ENCODE data around the gene EMILIN1.

The EMILIN1 gene

GRCh38 chr2:27127883-27128667 lies 49.7 kb downstream of the EMILIN1 start:
- no peak for DNase-seq

DNA sequence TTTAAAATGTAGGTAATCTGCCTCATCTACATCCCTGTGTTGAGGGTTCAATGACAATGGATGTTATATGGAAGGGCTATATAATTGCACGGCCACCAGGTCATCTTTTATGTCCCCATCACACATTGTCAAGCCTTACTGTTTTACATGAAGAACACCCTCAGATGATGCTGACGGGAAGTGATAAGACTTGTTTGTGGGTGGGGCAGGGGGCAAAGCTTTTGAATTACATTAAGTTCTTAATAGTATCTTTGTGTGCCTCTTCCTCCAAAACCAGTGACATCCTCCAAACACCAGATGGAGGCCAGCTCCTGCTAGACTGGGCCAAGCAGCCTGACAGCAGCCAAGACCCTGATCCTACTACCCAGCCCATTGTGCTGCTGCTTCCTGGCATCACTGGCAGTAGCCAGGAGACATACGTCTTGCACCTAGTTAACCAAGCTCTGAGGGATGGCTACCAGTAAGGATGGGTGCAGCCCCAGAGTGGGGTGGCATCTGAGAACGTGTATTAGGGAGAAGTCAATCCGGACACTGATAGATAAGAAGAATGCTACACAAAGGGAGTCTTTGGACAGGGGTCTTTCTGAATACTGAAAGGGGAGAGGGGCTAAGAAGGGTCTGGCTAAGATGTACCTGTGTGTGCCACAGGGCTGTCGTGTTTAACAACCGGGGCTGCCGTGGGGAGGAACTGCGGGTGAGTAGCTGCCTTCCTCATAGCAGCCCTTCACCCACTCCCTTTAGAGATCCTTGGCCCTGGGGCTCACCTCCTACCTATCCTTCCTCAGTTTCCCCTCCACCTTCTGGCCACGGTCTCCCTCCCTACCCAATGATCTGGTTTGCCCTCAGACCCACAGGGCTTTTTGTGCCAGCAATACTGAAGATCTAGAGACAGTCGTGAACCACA lies 50.5 kb downstream of the EMILIN1 start:
- DNase-seq: no peak

DNA sequence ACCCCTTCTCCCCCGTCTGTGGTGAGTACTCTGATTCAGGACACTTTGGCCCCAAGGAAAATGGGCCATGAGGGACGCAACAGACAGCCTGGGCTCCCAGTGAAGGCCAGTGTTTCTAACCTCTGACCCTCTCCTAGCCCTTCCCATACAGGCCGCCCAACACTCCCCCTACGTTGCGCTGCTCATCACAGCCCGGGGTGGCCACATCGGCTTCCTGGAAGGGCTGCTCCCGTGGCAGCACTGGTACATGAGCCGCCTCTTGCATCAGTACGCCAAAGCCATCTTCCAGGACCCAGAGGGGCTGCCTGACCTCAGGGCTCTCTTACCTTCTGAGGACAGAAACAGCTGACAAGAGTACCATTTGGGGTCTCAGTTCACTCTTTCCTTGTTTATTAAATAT lies 52.0 kb downstream of the EMILIN1 start:
- DNase-seq: no peak

- DNase-seq: no peak
Observed at GRCh38 chr2:27131429-27131828, 53.0 kb downstream of the EMILIN1 start.

DNA sequence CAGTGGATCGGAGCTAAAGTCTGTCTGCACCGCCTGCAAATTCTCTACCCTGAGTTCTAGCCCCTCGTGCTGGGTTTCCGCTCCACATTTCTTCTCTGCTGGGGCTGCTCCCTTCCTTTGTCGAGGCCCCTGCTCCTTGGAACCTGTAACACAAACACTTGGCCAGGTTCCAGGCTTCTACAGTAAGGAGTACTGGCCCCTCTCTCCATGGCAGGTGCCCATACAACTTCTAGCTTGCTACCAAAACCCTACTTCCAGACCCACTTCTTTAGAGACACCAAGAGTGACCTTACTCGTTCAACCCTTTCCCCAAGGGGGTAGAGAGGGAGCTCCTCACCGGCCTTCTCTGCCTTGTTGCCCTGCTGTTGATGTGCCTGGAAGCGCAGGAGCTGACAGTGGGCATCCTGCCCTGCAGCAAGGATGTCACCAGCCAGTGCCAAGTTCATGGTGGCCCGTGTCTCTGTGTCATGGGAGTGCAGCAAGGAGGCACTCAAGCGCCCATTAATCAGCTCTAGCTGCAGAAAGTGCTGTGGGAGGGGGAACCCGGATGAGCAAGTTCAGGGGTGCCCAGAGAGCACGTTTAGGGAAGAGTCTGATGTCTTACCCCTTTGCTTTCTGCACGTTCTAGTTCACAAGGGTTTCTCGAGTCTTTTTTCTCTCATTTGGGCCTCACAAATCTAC lies 54.9 kb downstream of the EMILIN1 start:
- no peak for DNase-seq

DNA sequence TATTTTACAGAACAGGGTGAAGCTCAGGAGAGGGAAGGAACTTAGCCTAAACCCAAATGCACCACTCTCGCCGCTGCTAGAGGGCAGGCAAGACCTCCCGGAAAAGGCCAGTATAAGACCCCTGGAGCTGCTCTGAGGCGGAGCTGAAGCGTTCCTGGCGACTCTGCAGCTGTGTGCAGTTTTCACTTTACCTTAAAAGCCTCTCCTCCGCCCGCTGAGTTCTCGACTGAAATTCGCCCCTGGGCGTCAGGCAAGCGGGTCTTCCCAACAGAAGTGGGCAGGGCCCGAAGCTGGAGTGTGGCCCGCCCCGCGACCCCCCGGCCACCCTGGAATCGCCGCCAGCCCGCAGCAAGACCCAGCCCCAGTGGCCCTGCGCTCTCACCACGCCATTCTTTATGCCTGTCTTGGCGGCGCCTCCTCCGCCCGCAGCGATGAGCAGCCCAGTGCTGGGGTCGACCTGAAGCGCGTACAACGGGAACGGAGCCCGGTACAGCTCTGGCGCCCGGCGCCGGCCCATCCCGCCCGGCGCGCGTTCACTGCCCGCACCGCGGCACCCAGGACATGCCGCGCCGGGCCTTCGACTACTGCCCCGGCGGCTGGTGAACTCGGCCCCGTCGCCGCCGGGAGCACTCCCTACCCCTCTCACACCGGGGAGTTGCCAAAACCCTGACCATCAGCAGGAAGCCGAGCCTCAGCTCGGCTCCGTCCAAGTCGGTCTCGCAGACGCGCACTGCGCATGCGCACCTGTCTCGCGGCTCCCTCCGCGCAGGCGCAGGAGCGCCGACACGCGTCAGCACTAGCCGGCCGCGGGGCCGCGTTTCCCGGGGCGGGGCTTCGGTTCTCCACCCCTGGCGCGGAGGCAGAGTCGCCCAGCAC lies 55.7 kb downstream of the EMILIN1 start, which contains the start of gene PREB:
PREB (minus strand) TSS at position 732 of the 876 bp plus-strand sequence; CDS start at position 517, 215 bp downstream.
- DNase-seq: peak; percentile 86

DNA sequence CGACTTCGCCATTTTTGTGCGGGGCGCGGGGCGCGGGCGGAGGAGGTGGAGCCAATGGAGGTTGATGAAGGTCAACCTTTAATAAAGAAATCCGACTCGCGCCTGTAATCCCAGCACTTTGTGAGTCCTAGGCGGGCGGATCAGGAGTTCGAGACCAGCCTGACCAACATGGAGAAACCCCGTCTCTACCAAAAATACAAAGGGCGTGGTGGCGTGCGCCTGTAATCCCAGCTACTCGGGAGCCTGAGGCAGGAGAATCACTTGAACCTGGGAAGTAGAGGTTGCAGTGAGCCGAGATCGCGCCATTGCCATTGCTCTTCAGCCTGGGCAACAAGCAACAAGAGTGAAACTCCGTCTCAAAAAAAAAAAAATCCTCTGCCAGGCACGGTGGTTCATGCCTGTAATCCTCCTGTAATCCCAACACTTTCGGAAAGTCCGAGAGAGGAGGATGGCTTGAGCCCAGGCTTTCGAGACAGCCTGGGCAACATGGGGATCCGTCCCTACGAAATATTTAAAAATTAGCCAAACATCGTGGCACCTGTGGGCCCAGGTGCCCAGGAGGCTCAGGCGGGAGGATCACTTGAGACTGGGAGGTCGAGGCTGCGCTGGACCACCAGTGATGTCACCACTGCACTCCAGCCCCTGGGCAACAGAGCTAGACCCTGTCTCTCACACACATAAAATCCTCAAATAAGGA lies 56.5 kb downstream of the EMILIN1 start:
- DNase-seq: no peak

- no peak for DNase-seq
Observed at GRCh38 chr2:27135478-27135955, 57.1 kb downstream of the EMILIN1 start.
